ENCODE data around the gene AIM2. TPM values are rescaled to one million over a fixed set of nuclear protein-coding genes. Genes with fewer than 3 reads are reported as not detected.
A peak's percentile ranks its signal among the peaks of the same experiment; 100 is the strongest.
"Not testable (repeated sequence)": the region's sequence is repeated elsewhere in the genome, so short reads cannot be mapped to it uniquely, and the experiment has no call there.

AIM2 gene
- polyA plus RNA-seq, 3 donors = 6.1 to 9.8 (median 9.0) TPM

GRCh38 chr1:159051436-159051835 is 25.1 kb downstream of the AIM2 start:
- Mint-ChIP-seq H3K4me1 (peaks cover 33% of the 10 kb centered on the region), H3K27ac (peak overlapping the region in 1 of 7 donors; percentile 41), H3K27me3 (ENCODE audit: low read depth in 3 of 3) (no peaks in the 10 kb centered on the region), H3K9me3 (no peaks in the 10 kb centered on the region), H3K36me3 (peaks cover 82 to 90% of the 10 kb centered on the region in 2 donors), H3K4me3 (no peak overlapping the region)
- WGBS (ENCODE audit: insufficient coverage) = 100% methylated on average over 1 of the region's 2 CpGs
- H3K27ac ChIP-seq (ENCODE audit: low read depth in 1 of 2, low read length in 2 of 2) = peak overlapping the region in 1 of 2 donors; percentile 59
- no peak overlapping the region for H2AFZ ChIP-seq (ENCODE audit: insufficient read depth, low read depth, low read length, poor library complexity, severe bottlenecking)
- no peak overlapping the region for H3K4me3 ChIP-seq (replicated peaks in 1 of 3; ENCODE audit: low read depth in 2 of 3, low read length in 3 of 3)
- no peak for TF ChIP-seq CTCF (IDR thresholded peaks at IDR 0.05)
- H3K9ac ChIP-seq (ENCODE audit: insufficient read depth, low read length, poor library complexity, severe bottlenecking) = no peak overlapping the region
- H4K20me1 ChIP-seq (ENCODE audit: insufficient read depth, low read length) = peaks cover 60% of the 10 kb centered on the region
- H3K4me1 ChIP-seq (ENCODE audit: control insufficient read depth in 1 of 2, insufficient read depth in 2 of 2, low read length in 2 of 2) = peaks cover 25 to 33% of the 10 kb centered on the region in 2 donors
- peaks cover 15% of the 10 kb centered on the region for H3K79me2 ChIP-seq (ENCODE audit: insufficient read depth, low read length)
- H3K4me2 ChIP-seq (replicated peaks; ENCODE audit: extremely low read depth, low read length, poor library complexity, severe bottlenecking) = no peak overlapping the region
- peaks cover 78 to 86% of the 10 kb centered on the region in 2 donors for H3K36me3 ChIP-seq (replicated peaks in 1 of 2; ENCODE audit: control insufficient read depth in 1 of 2, insufficient read depth in 2 of 2, low read length in 2 of 2)
- intact Hi-C loops (cut with micrococcal nuclease) = no loop called here
- DNase-seq = no peak
- H3K27me3 ChIP-seq (ENCODE audit: control insufficient read depth in 2 of 2, insufficient read depth in 2 of 2, low read length in 2 of 2) = no peaks in the 10 kb centered on the region
- no peaks in the 10 kb centered on the region for H3K9me3 ChIP-seq (replicated peaks in 1 of 2; ENCODE audit: control insufficient read depth in 1 of 2, insufficient read depth in 1 of 2, low read length in 2 of 2)

GRCh38 chr1:159046486-159046885 is 30.1 kb downstream of the AIM2 start:
- H3K27me3 Mint-ChIP-seq (ENCODE audit: low read depth in 3 of 3); H3K27ac ChIP-seq (ENCODE audit: low read depth in 1 of 2, low read length in 2 of 2): not testable (repeated sequence)
- peaks cover 77 to 87% of the 10 kb centered on the region in 2 donors for H3K36me3 Mint-ChIP-seq

More at GRCh38 chr1:159046486-159046885, 30.1 kb downstream of the AIM2 start:
- H3K4me2 ChIP-seq (replicated peaks; ENCODE audit: extremely low read depth, low read length, poor library complexity, severe bottlenecking); DNase-seq; H3K4me1 ChIP-seq (ENCODE audit: control insufficient read depth in 1 of 2, insufficient read depth in 2 of 2, low read length in 2 of 2); intact Hi-C loops (cut with micrococcal nuclease); H2AFZ ChIP-seq (ENCODE audit: insufficient read depth, low read depth, low read length, poor library complexity, severe bottlenecking); H3K79me2 ChIP-seq (ENCODE audit: insufficient read depth, low read length); H3K27me3 ChIP-seq (ENCODE audit: control insufficient read depth in 2 of 2, insufficient read depth in 2 of 2, low read length in 2 of 2); H3K4me3 ChIP-seq (replicated peaks in 1 of 3; ENCODE audit: low read depth in 2 of 3, low read length in 3 of 3); H3K4me3 Mint-ChIP-seq; H3K9ac ChIP-seq (ENCODE audit: insufficient read depth, low read length, poor library complexity, severe bottlenecking); H3K4me1 Mint-ChIP-seq; H3K9me3 ChIP-seq (replicated peaks in 1 of 2; ENCODE audit: control insufficient read depth in 1 of 2, insufficient read depth in 1 of 2, low read length in 2 of 2); H3K9me3 Mint-ChIP-seq: not testable (repeated sequence)
- peaks cover 62% of the 10 kb centered on the region for H4K20me1 ChIP-seq (ENCODE audit: insufficient read depth, low read length)
- peak overlapping the region in 2 of 7 donors; percentile 22 to 43 for H3K27ac Mint-ChIP-seq
- no CpG with 5 or more reads among the region's 1 CpG for WGBS (ENCODE audit: insufficient coverage)
- peaks cover 78 to 85% of the 10 kb centered on the region in 2 donors for H3K36me3 ChIP-seq (replicated peaks in 1 of 2; ENCODE audit: control insufficient read depth in 1 of 2, insufficient read depth in 2 of 2, low read length in 2 of 2)

Measured in CD14-positive monocyte (primary cell).